ENCODE measurements around the gene URAD.

Gene URAD

DNA sequence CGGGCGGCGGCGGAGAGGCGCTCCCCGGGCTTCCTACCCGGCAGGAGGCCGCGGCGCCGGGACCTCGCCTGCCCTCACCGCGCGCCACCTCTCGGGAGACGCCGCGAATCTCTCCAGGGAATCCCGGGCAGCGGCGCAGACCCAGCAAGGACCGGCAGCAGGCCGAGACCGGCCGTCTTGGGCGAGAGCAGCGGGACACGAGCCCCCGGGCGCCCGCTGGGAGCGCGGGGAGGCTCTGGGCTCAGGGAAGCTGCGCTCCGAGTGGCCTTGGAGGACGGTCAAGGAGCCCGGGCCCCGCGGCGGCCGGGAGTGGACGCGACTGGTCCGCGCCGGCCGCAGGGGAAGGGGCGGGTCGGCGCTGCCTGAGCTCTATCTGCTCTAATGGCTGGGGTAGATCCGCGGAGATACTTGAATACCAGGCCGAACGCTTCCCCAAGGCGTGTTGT, 34.1 kb downstream of the URAD start:
- no peak for DNase-seq

DNA sequence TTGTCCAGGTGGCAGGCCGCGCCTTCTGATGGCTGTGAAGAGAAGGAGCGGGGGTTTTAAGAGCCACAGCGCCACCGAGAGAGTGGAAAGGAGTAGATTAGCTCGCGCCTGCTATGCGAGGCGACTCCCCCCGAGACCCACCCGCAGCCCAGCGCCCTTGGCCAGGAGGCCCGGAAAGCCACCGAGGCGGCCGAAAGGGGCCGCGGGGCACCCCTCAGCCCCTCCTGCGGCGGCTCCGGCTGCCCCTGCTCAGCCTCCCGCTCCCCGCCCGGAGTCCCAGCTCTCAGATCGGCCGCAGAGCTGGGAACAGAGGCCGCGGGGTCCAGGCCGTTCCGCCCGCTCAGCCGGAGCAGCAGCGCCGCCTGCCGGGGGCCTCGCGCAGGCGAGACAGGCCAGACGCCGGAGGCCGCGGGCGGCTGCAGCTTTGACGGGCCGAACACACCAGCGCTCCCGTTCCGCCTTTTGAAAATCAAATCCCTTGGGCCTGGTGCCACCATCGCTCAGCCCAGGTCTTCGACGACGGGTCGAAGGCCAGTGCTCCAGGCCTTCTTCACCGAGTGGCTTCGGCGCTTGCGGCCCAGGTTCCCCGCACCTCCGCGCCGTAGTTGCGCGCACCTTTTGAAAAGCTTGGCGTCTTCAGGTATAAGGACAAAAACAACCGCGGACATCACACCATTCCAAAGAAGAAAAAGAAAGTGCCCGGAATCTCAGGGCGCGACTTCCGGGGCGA, 34.7 kb downstream of the URAD start:
- DNase-seq, result peak; percentile 42

DNA sequence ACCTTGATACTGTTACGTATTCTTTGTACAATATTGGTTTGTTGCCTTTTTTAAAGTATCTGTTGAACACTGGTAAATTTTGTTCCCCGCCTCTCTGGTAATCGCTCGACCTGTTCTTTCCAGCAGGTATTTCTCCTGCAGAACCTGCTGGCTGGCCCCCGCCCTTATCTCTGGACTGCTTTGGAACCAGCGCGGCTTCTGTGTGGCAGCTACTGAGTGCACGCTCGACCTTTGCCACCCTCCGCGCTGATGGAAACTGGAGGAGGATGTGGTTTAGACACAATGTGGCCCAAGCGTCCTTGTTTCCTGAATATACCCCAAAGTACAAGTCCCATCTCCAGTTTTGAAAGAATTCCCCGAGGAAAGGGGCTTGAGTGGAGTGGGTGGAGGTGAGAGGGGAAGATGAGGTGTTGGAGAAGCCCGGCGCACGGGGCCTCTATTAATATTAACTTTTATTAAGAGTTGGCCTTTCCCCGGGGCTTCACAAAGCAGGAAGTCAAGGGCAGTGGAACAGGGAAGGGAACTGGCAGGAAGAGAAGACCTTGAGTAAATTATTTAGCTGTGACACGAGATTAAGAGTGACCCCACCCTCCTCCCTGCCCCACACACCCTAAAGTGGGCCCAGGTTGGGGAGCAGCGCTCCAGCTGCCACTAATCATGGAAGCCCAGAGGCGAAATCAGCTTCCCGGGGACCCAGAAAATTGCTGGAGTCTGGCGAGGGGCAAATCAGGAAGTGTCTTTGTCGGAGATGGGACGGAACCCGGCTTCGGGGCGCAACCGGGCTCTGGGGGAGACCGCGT, 35.4 kb downstream of the URAD start:
- no peak for DNase-seq

DNA sequence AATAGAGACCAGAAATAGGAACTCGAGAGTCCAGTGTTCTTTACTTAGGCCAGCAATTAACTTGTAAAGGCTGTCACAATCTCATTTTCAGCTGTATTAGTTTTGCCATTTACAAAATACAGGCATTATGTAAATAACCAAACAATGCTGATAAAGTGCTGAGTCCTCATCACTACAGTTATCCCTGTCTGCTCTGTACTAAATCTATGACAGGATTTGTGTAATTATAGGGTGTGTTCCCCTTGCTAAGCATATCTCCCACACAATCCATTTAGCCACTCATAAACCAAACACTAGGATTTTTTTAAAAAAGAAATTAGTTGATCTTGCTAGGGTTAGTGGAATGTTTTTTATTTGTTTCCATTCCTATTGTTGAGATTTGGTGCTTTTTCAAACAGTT, 45.5 kb downstream of the URAD start:
- DNase-seq, result no peak

DNA sequence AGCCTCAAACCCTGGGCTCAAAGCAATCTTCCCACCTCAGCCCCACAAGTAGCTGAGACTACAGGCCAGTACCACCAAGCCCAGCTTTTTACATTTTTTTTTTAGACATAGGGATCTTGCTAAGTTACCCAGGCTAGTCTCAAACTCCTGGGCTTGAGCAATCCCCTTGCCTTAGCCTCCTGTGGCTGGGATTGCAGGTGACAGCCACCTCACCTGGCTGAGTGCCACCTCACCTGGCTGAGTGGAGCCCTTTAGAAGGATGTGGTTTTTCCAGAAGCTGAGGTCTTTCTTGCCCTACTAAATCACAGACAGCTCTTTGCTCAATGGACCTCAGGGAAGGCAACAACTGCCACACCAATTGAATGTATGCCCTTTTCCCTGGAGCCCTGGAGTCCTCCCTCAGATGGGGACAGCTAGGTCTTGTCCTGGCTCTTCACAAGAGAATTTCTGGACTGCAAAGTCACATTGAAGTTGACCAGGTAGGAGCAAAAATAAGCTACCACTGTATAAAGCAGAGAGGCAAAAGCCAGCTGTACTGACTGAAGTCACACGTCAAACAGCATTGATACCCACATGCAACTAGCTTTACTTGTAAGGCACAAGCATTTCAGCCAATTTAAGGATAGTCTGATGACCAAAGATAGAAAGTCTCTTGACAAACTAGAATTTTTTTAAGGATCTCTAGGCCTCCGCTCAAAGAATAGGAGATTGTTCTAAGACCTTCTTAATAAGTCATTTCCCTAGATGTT, 54.7 kb downstream of the URAD start:
- DNase-seq, result no peak

DNA sequence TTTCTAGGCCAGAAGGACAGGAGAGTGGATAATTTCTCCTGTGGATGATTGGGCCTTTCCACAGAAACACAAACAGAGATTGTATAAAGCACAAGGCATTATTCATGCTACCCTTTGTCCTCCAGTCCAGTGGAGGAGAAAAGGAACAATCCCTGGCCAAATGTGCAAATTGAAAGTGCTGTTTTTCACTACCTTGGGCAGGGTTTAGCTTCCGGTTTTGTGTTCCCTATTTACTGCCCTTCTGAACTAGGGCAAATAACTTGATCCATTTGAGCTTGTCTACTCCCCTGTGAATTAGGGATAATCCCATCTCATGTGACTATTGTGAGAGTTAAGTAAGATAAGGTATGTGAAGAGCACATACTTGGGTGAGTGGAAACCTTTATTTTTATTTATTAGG, 55.4 kb downstream of the URAD start:
- DNase-seq, result no peak

DNA sequence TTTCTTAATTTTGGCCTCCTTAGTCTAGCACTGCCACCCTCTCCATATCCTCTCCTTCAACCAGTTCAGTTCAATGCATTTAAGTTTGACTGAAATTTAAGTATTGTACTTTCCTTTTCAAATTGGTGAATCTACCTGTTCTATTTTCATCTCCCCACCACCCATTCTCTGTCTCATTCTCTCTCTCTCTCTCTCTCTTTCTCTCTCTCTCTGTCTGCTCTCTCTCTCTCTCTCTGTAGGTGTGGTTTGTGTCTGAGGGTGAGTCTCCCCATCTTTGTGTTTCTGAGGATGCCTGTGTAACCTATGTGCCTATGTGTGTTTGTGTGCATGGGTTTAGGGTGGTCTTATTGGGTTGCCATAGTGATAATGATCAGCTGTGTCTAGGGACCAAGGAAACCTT, 58.6 kb downstream of the URAD start:
- no peak for DNase-seq

DNA sequence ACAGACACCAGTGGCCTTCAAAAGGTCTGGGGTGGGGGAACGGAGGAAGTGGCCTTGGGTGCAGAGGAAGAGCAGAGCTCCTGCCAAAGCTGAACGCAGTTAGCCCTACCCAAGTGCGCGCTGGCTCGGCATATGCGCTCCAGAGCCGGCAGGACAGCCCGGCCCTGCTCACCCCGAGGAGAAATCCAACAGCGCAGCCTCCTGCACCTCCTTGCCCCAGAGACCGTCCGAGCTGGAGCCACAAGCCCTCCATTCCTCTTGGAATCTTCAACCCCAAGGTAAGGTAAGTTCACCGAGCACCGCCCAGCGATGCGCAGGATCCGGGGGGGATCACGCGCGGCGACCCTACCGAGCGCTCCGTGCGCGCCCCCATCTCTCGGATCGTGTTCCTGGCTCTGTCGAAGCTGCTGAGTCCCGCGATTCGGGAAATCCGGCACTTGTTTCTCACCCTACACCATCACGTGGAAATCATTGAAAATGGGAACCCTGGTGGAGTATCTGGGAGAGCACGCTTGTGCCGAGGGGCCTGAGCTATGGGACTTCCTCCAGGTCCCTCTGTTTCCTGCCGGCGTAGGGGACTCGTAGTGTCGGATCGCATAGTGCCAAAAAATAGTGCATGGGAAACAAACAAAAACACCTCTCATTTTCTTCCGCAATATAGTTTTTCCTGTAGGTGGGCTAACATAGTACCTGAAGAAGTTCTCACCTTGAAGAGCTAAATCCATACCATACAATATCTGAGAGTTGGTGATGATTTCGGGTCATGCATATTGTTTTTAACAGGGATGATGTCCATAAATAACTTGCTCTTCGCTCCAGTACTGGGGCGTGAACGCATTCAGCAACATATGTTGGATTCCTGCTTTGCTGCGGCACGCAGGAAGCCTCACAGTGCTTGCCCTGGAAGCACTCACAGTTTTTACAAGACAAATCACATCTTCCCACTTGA, 59.4 kb downstream of the URAD start:
- no peak for DNase-seq

DNA sequence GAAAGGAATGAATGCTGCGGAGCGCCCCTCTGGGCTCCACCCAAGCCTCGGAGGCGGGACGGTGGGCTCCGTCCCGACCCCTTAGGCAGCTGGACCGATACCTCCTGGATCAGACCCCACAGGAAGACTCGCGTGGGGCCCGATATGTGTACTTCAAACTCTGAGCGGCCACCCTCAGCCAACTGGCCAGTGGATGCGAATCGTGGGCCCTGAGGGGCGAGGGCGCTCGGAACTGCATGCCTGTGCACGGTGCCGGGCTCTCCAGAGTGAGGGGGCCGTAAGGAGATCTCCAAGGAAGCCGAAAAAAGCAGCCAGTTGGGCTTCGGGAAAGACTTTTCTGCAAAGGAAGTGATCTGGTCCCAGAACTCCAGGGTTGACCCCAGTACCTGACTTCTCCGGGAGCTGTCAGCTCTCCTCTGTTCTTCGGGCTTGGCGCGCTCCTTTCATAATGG, 60.1 kb downstream of the URAD start:
- DNase-seq, result no peak

Measured in T-helper 9 cell (primary cell).